GM12875 (cell line): ENCODE results near the gene FOXP1.

Source experiments
- H3K4me3 ChIP-seq: one replicate; pipeline ENCODE4 v1.5.1; 2011; ENCODE audit warnings: low read depth, low read length, control low read depth
- CTCF ChIP-seq: IDR thresholded peaks from 2 replicates; pipeline ENCODE4 v1.5.1; 2011; ENCODE audit warnings: low read depth, mild to moderate bottlenecking, control low read depth, inconsistent platforms, low read length, moderate library complexity, borderline replicate concordance; ENCODE audit not compliant: insufficient read depth

Gene FOXP1

GRCh38 chr3:71125738-71126137, 457.8 kb downstream of the FOXP1 start:
- no peak for TF ChIP-seq CTCF
- H3K4me3 ChIP-seq = no peak overlapping the region

GRCh38 chr3:71124048-71124447, 459.5 kb downstream of the FOXP1 start:
- H3K4me3 ChIP-seq = no peak overlapping the region
- no peak for TF ChIP-seq CTCF

- H3K4me3 ChIP-seq = no peak overlapping the region
- no peak for TF ChIP-seq CTCF
Measured at GRCh38 chr3:71122641-71123040, 460.9 kb downstream of the FOXP1 start.

GRCh38 chr3:71121429-71122167, 461.9 kb downstream of the FOXP1 start:
- H3K4me3 ChIP-seq = no peak overlapping the region
- TF ChIP-seq CTCF = no peak

GRCh38 chr3:71120012-71120411, 463.5 kb downstream of the FOXP1 start:
- no peak for TF ChIP-seq CTCF

GRCh38 chr3:71119171-71119570, 464.4 kb downstream of the FOXP1 start:
- no peak overlapping the region for H3K4me3 ChIP-seq

More at GRCh38 chr3:71120012-71120411, 463.5 kb downstream of the FOXP1 start:
- H3K4me3 ChIP-seq = no peak overlapping the region

More at GRCh38 chr3:71119171-71119570, 464.4 kb downstream of the FOXP1 start:
- no peak for TF ChIP-seq CTCF
